Measurements from ENCODE around the gene INPP5A.
"Not testable (repeated sequence)": the region's sequence is repeated elsewhere in the genome, so short reads cannot be mapped to it uniquely, and the experiment has no call there.

Gene INPP5A

DNA sequence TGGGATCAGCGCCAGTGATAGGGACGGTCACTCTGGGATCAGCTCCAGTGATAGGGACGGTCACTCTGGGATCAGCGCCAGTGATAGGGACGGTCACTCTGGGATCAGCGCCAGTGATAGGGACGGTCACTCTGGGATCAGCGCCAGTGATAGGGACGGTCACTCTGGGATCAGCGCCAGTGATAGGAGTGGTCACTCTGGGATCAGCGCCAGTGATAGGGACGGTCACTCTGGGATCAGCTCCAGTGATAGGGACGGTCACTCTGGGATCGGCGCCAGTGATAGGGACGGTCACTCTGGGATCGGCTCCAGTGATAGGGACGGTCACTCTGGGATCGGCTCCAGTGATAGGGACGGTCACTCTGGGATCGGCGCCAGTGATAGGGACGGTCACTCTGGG lies 32.0 kb upstream of the INPP5A start:
- not testable (repeated sequence) for H2AFZ ChIP-seq (ENCODE audit: low read length); H3K18ac ChIP-seq (ENCODE audit: low read length); H3K36me3 ChIP-seq (replicated peaks in 1 of 2; ENCODE audit: control insufficient read depth in 2 of 2, insufficient read depth in 2 of 2, low read length in 2 of 2); H2BK120ac ChIP-seq (ENCODE audit: low read depth, low read length); H3K27ac ChIP-seq (replicated peaks; ENCODE audit: low read length); H3K14ac ChIP-seq (ENCODE audit: low read length); H3K23ac ChIP-seq (ENCODE audit: low read depth, low read length, poor library complexity); H2AK5ac ChIP-seq (ENCODE audit: low read depth, low read length); H3K4me3 ChIP-seq (ENCODE audit: low read length in 2 of 2); H4K8ac ChIP-seq (ENCODE audit: low read depth, low read length); H3K79me1 ChIP-seq (ENCODE audit: low read depth, low read length); H3K4me2 ChIP-seq (ENCODE audit: insufficient read depth, low read length, poor library complexity, severe bottlenecking); DNase-seq (ENCODE audit: low spot score); H2BK12ac ChIP-seq (ENCODE audit: low read length); H2BK15ac ChIP-seq (ENCODE audit: low read length); H4K91ac ChIP-seq (ENCODE audit: low read depth, low read length, poor library complexity); H2BK5ac ChIP-seq (ENCODE audit: low read length); H3K9ac ChIP-seq (ENCODE audit: low read depth, low read length, poor library complexity); H3K4ac ChIP-seq (ENCODE audit: low read length); H3K4me1 ChIP-seq (ENCODE audit: control insufficient read depth in 2 of 2, insufficient read depth in 1 of 2, low read depth in 1 of 2, low read length in 2 of 2)
- Histone ChIP-seq H3K27me3 (ENCODE audit: control insufficient read depth in 3 of 3, insufficient read depth in 3 of 3, low read depth in 1 of 3, low read length in 3 of 3) (peaks cover 0 to 29% (median 4%) of the 10 kb centered on the region in 3 experiments), H3K9me3 (replicated peaks in 1 of 2; ENCODE audit: control insufficient read depth in 2 of 2, insufficient read depth in 1 of 2, low read depth in 1 of 2, low read length in 2 of 2) (peaks cover 13 to 15% of the 10 kb centered on the region in 2 donors)
- whole genome bisulfite sequencing, 2 donors (ENCODE audit: extremely low coverage in 2 of 2, insufficient read length in 2 of 2, insufficient replicate concordance in 1 of 2) = no CpG with 5 or more reads among the region's 23 CpGs

DNA sequence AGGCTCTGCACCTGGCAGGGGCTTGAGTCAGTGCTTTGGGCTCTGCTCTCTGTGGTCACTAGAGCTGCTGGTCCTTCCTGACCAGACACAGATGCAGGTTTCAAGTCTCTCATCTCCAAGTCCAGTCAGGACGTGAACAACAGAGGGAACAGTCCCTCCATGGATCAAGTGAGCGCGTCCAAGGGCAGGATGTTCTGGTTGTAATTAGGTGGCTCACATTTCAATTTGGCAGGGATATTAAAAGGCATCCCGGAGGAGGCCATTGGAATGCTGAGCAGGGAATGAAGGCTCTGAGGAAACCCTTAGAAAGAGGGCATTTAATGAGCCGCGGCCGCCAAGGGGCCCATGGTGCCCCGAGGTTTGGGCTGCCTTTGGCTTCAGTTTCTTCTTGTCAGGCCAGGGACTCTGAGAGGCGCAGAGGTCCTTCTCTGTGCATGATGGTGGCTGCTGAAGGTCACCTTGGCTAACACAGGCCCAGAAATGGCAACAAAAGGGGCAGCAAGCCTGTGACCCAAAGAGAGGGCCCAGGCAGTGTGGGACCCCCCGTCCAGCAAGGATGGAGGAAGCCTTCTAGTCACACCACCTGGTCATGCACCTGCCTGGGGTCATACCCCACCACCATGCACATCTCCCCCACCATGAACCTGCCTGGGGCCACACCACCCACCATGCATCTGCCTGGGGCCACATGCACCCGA lies 30.7 kb upstream of the INPP5A start:
- H3K9ac ChIP-seq (ENCODE audit: low read depth, low read length, poor library complexity) = no peak overlapping the region
- H2AFZ ChIP-seq (ENCODE audit: low read length) = no peak overlapping the region
- H2BK120ac ChIP-seq (ENCODE audit: low read depth, low read length) = no peak overlapping the region
- no peak overlapping the region for H2BK15ac ChIP-seq (ENCODE audit: low read length)
- H2AK5ac ChIP-seq (ENCODE audit: low read depth, low read length) = no peak overlapping the region
- H3K4me2 ChIP-seq (ENCODE audit: insufficient read depth, low read length, poor library complexity, severe bottlenecking) = no peak overlapping the region
- peaks cover 1% of the 10 kb centered on the region for H3K79me1 ChIP-seq (ENCODE audit: low read depth, low read length)
- H3K36me3 ChIP-seq (replicated peaks in 1 of 2; ENCODE audit: control insufficient read depth in 2 of 2, insufficient read depth in 2 of 2, low read length in 2 of 2) = no peaks in the 10 kb centered on the region
- H3K27me3 ChIP-seq (ENCODE audit: control insufficient read depth in 3 of 3, insufficient read depth in 3 of 3, low read depth in 1 of 3, low read length in 3 of 3) = peaks cover 0 to 26% (median 4%) of the 10 kb centered on the region in 3 experiments
- peak overlapping the region; percentile 17 for H4K8ac ChIP-seq (ENCODE audit: low read depth, low read length)
- peaks cover 13 to 15% of the 10 kb centered on the region in 2 donors for H3K9me3 ChIP-seq (replicated peaks in 1 of 2; ENCODE audit: control insufficient read depth in 2 of 2, insufficient read depth in 1 of 2, low read depth in 1 of 2, low read length in 2 of 2)
- H3K4me1 ChIP-seq (ENCODE audit: control insufficient read depth in 2 of 2, insufficient read depth in 1 of 2, low read depth in 1 of 2, low read length in 2 of 2) = peaks cover 0 to 2% of the 10 kb centered on the region in 2 donors
- no peak overlapping the region for H4K91ac ChIP-seq (ENCODE audit: low read depth, low read length, poor library complexity)
- no peak for DNase-seq (ENCODE audit: low spot score)
- no peak overlapping the region for H3K23ac ChIP-seq (ENCODE audit: low read depth, low read length, poor library complexity)
- H3K14ac ChIP-seq (ENCODE audit: low read length) = no peak overlapping the region
- no peak overlapping the region for H3K27ac ChIP-seq (replicated peaks; ENCODE audit: low read length)
- WGBS, 2 donors (ENCODE audit: extremely low coverage in 2 of 2, insufficient read length in 2 of 2, insufficient replicate concordance in 1 of 2) = no CpG with 5 or more reads among the region's 11 CpGs
- H2BK12ac ChIP-seq (ENCODE audit: low read length) = no peak overlapping the region
- H3K4ac ChIP-seq (ENCODE audit: low read length) = no peak overlapping the region
- H3K4me3 ChIP-seq (ENCODE audit: low read length in 2 of 2) = peak overlapping the region in 1 of 2 donors; percentile 22
- no peak overlapping the region for H3K18ac ChIP-seq (ENCODE audit: low read length)
- H2BK5ac ChIP-seq (ENCODE audit: low read length) = no peak overlapping the region

DNA sequence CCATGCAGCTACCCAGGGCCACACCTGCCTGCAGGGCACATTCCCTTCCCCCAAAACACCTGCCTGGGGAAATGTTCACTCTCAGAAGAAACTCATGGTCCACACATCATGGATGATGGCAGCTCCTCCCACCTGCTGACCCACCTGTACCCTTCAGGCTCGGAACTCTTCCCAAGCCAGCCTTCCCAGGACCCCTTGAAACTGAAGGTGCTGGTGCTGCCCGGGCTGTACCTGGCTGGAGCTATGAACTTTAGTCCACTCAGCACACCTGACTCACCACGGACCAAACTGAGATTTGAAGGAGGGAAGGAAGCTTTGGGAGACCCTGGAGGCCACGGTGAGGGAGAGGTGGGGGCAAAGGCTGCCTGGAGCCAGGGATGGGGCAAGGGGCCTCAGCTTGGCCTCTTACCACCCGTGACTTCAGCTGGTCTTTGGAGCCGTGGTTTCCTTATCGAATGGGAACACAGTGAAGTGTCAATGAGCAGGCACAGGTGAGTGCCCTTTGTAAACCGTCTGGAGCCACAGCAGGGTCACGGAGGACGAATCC lies 30.1 kb upstream of the INPP5A start:
- peaks cover 0 to 2% of the 10 kb centered on the region in 2 donors for H3K4me1 ChIP-seq (ENCODE audit: control insufficient read depth in 2 of 2, insufficient read depth in 1 of 2, low read depth in 1 of 2, low read length in 2 of 2)
- H2AK5ac ChIP-seq (ENCODE audit: low read depth, low read length) = no peak overlapping the region
- H3K27ac ChIP-seq (replicated peaks; ENCODE audit: low read length) = no peak overlapping the region
- H3K23ac ChIP-seq (ENCODE audit: low read depth, low read length, poor library complexity) = peak overlapping the region; percentile 61
- no peaks in the 10 kb centered on the region for H3K79me1 ChIP-seq (ENCODE audit: low read depth, low read length)
- H2BK12ac ChIP-seq (ENCODE audit: low read length) = no peak overlapping the region
- no peak overlapping the region for H3K4ac ChIP-seq (ENCODE audit: low read length)
- peak overlapping the region; percentile 16 for H3K18ac ChIP-seq (ENCODE audit: low read length)
- no peak overlapping the region for H3K4me2 ChIP-seq (ENCODE audit: insufficient read depth, low read length, poor library complexity, severe bottlenecking)
- no CpG with 5 or more reads among the region's 10 CpGs for WGBS, 2 donors (ENCODE audit: extremely low coverage in 2 of 2, insufficient read length in 2 of 2, insufficient replicate concordance in 1 of 2)
- H2BK5ac ChIP-seq (ENCODE audit: low read length) = no peak overlapping the region
- H3K9me3 ChIP-seq (replicated peaks in 1 of 2; ENCODE audit: control insufficient read depth in 2 of 2, insufficient read depth in 1 of 2, low read depth in 1 of 2, low read length in 2 of 2) = peaks cover 13 to 15% of the 10 kb centered on the region in 2 donors
- no peak overlapping the region for H4K91ac ChIP-seq (ENCODE audit: low read depth, low read length, poor library complexity)
- H4K8ac ChIP-seq (ENCODE audit: low read depth, low read length) = no peak overlapping the region
- no peak overlapping the region for H2BK120ac ChIP-seq (ENCODE audit: low read depth, low read length)
- H3K4me3 ChIP-seq (ENCODE audit: low read length in 2 of 2) = no peak overlapping the region
- no peak for DNase-seq (ENCODE audit: low spot score)
- H3K9ac ChIP-seq (ENCODE audit: low read depth, low read length, poor library complexity) = no peak overlapping the region
- H3K36me3 ChIP-seq (replicated peaks in 1 of 2; ENCODE audit: control insufficient read depth in 2 of 2, insufficient read depth in 2 of 2, low read length in 2 of 2) = no peaks in the 10 kb centered on the region
- no peak overlapping the region for H2AFZ ChIP-seq (ENCODE audit: low read length)
- peaks cover 0 to 26% (median 4%) of the 10 kb centered on the region in 3 experiments for H3K27me3 ChIP-seq (ENCODE audit: control insufficient read depth in 3 of 3, insufficient read depth in 3 of 3, low read depth in 1 of 3, low read length in 3 of 3)
- peak overlapping the region; percentile 20 for H2BK15ac ChIP-seq (ENCODE audit: low read length)
- peak overlapping the region; percentile 57 for H3K14ac ChIP-seq (ENCODE audit: low read length)

GRCh38 chr10:132507956-132508490 lies 29.6 kb upstream of the INPP5A start:
- Histone ChIP-seq H2AK5ac (ENCODE audit: low read depth, low read length) (no peak overlapping the region), H2BK15ac (ENCODE audit: low read length) (peak overlapping the region; percentile 20), H2BK120ac (ENCODE audit: low read depth, low read length) (no peak overlapping the region), H3K4me3 (ENCODE audit: low read length in 2 of 2) (no peak overlapping the region), H4K91ac (ENCODE audit: low read depth, low read length, poor library complexity) (no peak overlapping the region), H3K27ac (replicated peaks; ENCODE audit: low read length) (no peak overlapping the region), H2AFZ (ENCODE audit: low read length) (no peak overlapping the region), H4K8ac (ENCODE audit: low read depth, low read length) (no peak overlapping the region), H3K9me3 (replicated peaks in 1 of 2; ENCODE audit: control insufficient read depth in 2 of 2, insufficient read depth in 1 of 2, low read depth in 1 of 2, low read length in 2 of 2) (peaks cover 13 to 18% of the 10 kb centered on the region in 2 donors), H3K23ac (ENCODE audit: low read depth, low read length, poor library complexity) (peak overlapping the region; percentile 61), H2BK12ac (ENCODE audit: low read length) (no peak overlapping the region), H3K4ac (ENCODE audit: low read length) (no peak overlapping the region), H3K4me1 (ENCODE audit: control insufficient read depth in 2 of 2, insufficient read depth in 1 of 2, low read depth in 1 of 2, low read length in 2 of 2) (peaks cover 0 to 2% of the 10 kb centered on the region in 2 donors), H3K9ac (ENCODE audit: low read depth, low read length, poor library complexity) (no peak overlapping the region), H2BK5ac (ENCODE audit: low read length) (no peak overlapping the region), H3K18ac (ENCODE audit: low read length) (no peak overlapping the region), H3K36me3 (replicated peaks in 1 of 2; ENCODE audit: control insufficient read depth in 2 of 2, insufficient read depth in 2 of 2, low read length in 2 of 2) (no peaks in the 10 kb centered on the region), H3K79me1 (ENCODE audit: low read depth, low read length) (no peaks in the 10 kb centered on the region), H3K14ac (ENCODE audit: low read length) (peak overlapping the region; percentile 57), H3K4me2 (ENCODE audit: insufficient read depth, low read length, poor library complexity, severe bottlenecking) (no peak overlapping the region), H3K27me3 (ENCODE audit: control insufficient read depth in 3 of 3, insufficient read depth in 3 of 3, low read depth in 1 of 3, low read length in 3 of 3) (peaks cover 0 to 26% (median 4%) of the 10 kb centered on the region in 3 experiments)
- no CpG with 5 or more reads among the region's 10 CpGs for WGBS, 2 donors (ENCODE audit: extremely low coverage in 2 of 2, insufficient read length in 2 of 2, insufficient replicate concordance in 1 of 2)
- no peak for DNase-seq (ENCODE audit: low spot score)

Measured in neuronal stem cell (in vitro differentiated cells).